Measurements from ENCODE around the gene MAP3K13. TPM values are rescaled to one million over a fixed set of nuclear protein-coding genes. Genes with fewer than 3 reads are reported as not detected.

MAP3K13 gene
- 10 to 100 TPM; 40.8 to 50.2 (median 46.7) TPM for polyA plus RNA-seq (ENCODE audit: insufficient read length in 4 of 4)

- peak; percentile 70 to 85 (median 80) for DNase-seq (ENCODE audit: low read depth in 4 of 4, low spot score in 2 of 4)
Measured at GRCh38 chr3:185362850-185363661, at the start of gene MAP3K13. Gene MAP3K13, plus strand, starts transcription at chr3:185363136. Its CDS starts 65,446 bp downstream, at chr3:185428582.

DNA sequence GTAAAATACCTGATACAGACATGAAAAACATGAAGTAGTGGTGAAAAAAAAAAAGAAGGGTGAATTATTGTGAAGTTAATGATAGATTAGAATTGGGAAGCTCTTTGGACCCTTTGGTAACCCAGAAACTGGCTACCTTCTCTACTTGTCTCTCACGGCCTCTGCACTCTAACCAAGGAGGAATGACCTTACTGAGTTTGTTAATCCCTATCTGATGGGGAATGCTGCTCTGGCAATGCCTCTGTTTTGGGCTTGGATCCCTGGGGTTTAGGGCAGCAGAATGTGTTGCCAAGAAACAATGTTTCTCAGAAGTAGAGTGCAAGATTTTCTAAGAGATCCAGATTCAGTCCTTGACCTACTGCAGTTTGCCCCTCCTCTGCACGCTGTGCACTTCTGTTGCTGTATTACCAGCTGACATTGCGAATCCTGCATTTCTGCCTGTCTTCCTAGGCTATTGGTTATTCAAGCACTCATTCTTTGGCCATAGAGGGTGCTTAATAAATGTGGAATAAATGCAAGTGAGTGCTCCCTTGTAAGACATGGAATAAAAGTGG lies 49.2 kb upstream of the MAP3K13 start:
- no peak for DNase-seq (ENCODE audit: low read depth in 4 of 4, low spot score in 2 of 4)

DNA sequence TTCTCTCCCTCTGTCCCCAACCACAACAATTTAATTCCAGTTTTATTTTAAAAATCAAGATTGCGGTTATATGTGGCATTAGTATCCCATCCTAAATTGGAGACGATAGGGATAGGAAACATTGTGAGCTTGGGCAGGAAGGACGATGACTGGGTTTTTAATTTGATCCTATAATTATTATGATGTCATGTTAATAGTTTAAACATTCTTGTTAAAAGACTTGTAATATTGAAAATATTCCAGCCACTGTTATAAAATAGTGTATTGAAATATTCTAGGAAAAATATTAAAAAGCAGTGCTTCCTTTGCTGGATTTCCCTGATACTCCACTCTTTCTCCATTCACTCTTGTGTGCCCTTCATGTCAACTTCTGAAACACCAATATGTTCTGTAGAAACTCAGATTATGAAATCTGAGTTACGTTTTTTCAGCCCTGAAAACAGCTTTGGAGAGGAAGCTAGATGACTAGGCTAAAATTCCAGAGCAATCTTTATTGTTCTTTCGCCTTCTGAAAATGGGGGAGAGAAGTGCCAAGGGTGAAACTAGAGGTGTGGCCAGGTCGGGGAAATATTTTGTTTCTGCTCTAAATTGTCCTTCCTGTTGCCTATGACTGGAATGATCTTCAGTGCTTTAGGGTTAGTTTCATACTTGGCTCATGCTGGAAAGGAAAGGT lies 46.1 kb upstream of the MAP3K13 start:
- DNase-seq (ENCODE audit: low read depth in 4 of 4, low spot score in 2 of 4): no peak

DNA sequence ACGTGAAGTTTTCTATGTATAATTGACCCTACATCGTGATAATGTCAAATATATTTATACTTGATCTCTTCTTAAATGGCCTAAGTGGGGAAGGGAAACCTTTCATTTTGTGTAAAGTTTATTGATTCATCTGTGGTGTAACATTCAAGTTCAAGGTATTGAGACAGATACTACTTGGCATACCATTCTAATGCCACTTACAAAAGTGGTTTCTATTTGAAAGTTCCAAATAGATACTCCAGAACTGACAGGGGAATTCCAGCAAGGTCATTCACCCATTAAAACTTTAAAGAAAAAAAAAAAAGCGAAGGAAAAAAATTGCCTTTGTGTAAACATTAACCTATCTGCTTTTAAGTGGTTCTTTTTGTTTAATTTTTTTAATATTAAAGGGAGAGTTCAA lies 45.3 kb upstream of the MAP3K13 start:
- DNase-seq (ENCODE audit: low read depth in 4 of 4, low spot score in 2 of 4): no peak

DNA sequence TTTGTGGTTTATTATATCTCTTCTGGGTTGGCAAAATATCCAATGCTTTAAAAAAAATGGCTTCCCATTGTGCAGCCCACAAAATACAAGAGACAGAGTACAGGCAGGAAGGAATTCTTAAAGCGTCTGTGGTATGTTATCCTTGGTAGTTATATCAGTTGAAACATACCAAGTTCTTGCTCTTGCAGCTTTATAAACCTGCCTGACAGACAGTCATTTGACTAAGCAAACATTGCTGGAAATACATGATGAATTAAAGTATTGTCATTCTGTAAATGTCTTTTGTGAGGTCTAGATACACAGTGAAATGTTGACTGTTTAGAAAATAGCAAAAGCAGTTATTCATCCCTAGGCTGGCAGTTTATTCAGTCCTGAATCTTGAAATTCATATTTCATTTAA lies 44.8 kb upstream of the MAP3K13 start:
- DNase-seq (ENCODE audit: low read depth in 4 of 4, low spot score in 2 of 4): no peak

- no peak for DNase-seq (ENCODE audit: low read depth in 4 of 4, low spot score in 2 of 4)
Measured at GRCh38 chr3:185319801-185320200, 43.1 kb upstream of the MAP3K13 start.

- no peak for DNase-seq (ENCODE audit: low read depth in 4 of 4, low spot score in 2 of 4)
Measured at GRCh38 chr3:185320949-185321348, 42.0 kb upstream of the MAP3K13 start.

GRCh38 chr3:185322101-185322719 lies 40.7 kb upstream of the MAP3K13 start:
- DNase-seq (ENCODE audit: low read depth in 4 of 4, low spot score in 2 of 4): no peak

- DNase-seq (ENCODE audit: low read depth in 4 of 4, low spot score in 2 of 4): no peak
Measured at GRCh38 chr3:185325946-185326791, 36.8 kb upstream of the MAP3K13 start.

- DNase-seq (ENCODE audit: low read depth in 4 of 4, low spot score in 2 of 4): no peak
Measured at GRCh38 chr3:185327062-185327461, 35.9 kb upstream of the MAP3K13 start.

GRCh38 chr3:185328324-185329004 lies 34.5 kb upstream of the MAP3K13 start:
- no peak for DNase-seq (ENCODE audit: low read depth in 4 of 4, low spot score in 2 of 4)

- no peak for DNase-seq (ENCODE audit: low read depth in 4 of 4, low spot score in 2 of 4)
Measured at GRCh38 chr3:185330238-185330637, 32.7 kb upstream of the MAP3K13 start.

DNA sequence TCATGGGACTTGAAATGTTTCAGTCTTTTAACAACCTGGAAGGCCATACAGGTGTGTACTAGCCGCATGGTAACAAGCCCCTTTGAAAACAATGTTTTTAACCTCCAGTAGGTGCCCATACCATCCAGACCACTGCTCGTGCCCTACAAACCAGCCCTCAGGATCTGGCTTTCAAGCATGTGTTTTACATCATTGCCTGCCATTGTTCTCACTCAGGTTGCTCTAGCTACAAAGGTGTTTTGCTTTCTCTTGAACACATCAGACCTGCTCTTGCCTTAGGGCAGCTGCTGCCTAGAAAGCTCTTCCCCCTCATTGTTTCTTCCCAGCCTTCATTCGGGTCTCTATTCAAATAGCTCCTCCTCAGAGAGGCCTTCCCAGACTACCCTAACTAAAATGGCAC lies 32.3 kb upstream of the MAP3K13 start:
- DNase-seq (ENCODE audit: low read depth in 4 of 4, low spot score in 2 of 4): no peak

DNA sequence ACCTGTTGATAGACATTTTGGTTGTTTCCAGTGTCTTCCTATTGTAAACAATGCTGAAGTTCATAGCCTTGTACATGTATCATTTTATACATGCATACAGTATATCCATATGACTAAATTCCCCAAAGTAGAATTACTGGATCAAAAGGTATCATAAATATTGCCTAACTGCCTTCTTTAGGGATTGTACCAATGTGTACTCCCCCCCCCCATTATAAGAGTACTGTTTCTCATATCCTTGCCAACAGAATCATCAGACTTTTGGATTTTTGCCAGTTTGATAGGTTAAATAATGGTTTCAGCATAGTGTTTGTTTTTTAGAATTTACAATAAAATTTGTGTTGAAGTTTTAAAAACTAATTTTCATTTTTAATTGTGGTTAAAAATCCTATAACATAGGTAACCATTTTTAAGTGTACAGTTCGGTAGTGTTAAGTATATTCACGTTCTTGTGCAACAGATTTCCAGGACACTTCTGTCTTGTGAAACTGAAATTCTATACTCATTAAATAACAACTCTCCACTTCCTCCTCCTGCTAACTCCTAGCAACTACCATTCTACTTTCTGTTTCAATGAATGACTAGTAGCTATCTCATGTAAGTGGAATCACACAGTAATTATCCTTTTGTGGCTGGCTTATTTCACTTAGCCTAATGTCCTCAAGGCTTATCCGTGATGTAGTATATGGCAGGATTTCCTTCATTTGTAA lies 30.8 kb upstream of the MAP3K13 start:
- no peak for DNase-seq (ENCODE audit: low read depth in 4 of 4, low spot score in 2 of 4)

DNA sequence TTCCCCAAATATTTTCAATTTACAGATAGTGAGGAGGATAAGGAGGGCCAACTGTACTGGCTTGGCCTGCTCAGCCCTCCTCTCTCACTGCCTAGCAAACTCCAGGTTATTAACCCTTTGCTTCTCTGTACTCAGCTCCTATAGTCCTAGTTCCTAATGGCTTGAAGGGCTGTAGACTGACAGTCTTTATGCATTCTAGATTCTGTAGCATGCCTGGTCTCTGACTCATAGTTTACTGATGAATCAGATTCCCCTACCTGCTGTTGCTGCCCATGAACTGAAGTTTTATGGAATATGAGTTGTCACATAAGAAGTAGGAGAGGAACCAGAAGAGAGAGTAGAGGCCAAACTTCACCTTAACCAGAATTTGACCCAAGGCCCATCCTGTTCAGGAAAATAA lies 27.1 kb upstream of the MAP3K13 start:
- no peak for DNase-seq (ENCODE audit: low read depth in 4 of 4, low spot score in 2 of 4)

GRCh38 chr3:185337231-185337816 lies 25.6 kb upstream of the MAP3K13 start:
- no peak for DNase-seq (ENCODE audit: low read depth in 4 of 4, low spot score in 2 of 4)

GRCh38 chr3:185339945-185340344 lies 23.0 kb upstream of the MAP3K13 start:
- DNase-seq (ENCODE audit: low read depth in 4 of 4, low spot score in 2 of 4): no peak

- DNase-seq (ENCODE audit: low read depth in 4 of 4, low spot score in 2 of 4): no peak
Measured at GRCh38 chr3:185340751-185341150, 22.2 kb upstream of the MAP3K13 start.
